HEK293 (cell line): Measurements from ENCODE around the gene ARHGAP15.

Experiments
- CTCF ChIA-PET: fragments of 350-600 bp; formaldehyde crosslinking; extraction: SDS; loops from one replicate; lab custom pipeline; 2021; ENCODE audit warnings: antibody characterized with exemption; lab: Yijun Ruan, JAX
- POLR2A ChIA-PET: fragments of 300-600 bp; formaldehyde crosslinking; extraction: SDS; loops from one replicate; lab custom pipeline; 2020; ENCODE audit warnings: antibody characterized with exemption, inconsistent platforms; lab: Yijun Ruan, JAX
- H3K27ac ChIP-seq: fragments of 200-500 bp; sonication (Bioruptor generic); 2 replicates; pipeline ENCODE4 v1.5.1; 2014; ENCODE audit warnings: low read depth, low read length, control low read depth, inconsistent platforms; ENCODE audit errors: extremely low read depth
- H3K36me3 ChIP-seq, 2 experiments: fragments of 200-500 bp in 1 of 2; sonication (Bioruptor generic) in 1 of 2; 1 replicate in 1 of 2; 2 replicates in 1 of 2; pipeline ENCODE4 v1.5.1; 2014 to 2017; ENCODE audit warnings: inconsistent platforms in 2 of 2, low read length in 2 of 2; ENCODE audit not compliant: control insufficient read depth in 2 of 2, insufficient read depth in 1 of 2
- H3K4me1 ChIP-seq: fragments of 200-500 bp; sonication (Bioruptor generic); 2 replicates; pipeline ENCODE4 v1.5.1; 2014; ENCODE audit warnings: mild to moderate bottlenecking, low read length, inconsistent platforms; ENCODE audit not compliant: control insufficient read depth, insufficient read depth
- H3K4me3 ChIP-seq: 2 replicates; pipeline ENCODE4 v1.5.1; 2011; ENCODE audit warnings: low read depth, mild to moderate bottlenecking, control low read depth, low read length, moderate library complexity
- H3K9me3 ChIP-seq: fragments of 200-500 bp; sonication (Bioruptor generic); 2 replicates; pipeline ENCODE4 v1.5.1; 2014; ENCODE audit warnings: low read depth, low read length, inconsistent platforms; ENCODE audit not compliant: control insufficient read depth, insufficient read depth
- EGR2 ChIP-seq: fragments of 450-650 bp; formaldehyde crosslinking; IDR thresholded peaks from 2 replicates; pipeline ENCODE4 v1.5.1; 2016; ENCODE audit warnings: low read depth, missing biosample characterization, missing genetic modification characterization
- PRDM1 ChIP-seq: fragments of 450-650 bp; formaldehyde crosslinking; IDR thresholded peaks from 2 replicates; pipeline ENCODE4; 2016; ENCODE audit warnings: missing biosample characterization, missing genetic modification characterization
- REPIN1 ChIP-seq: fragments of 450-650 bp; formaldehyde crosslinking; IDR thresholded peaks from 2 replicates; pipeline ENCODE4 v1.5.1; 2017; ENCODE audit warnings: missing biosample characterization, missing genetic modification characterization, low read depth
- TSHZ1 ChIP-seq: fragments of 450-650 bp; formaldehyde crosslinking; IDR thresholded peaks from 2 replicates; pipeline ENCODE4 v1.5.1; 2016; ENCODE audit warnings: missing biosample characterization, missing genetic modification characterization, borderline replicate concordance
- ZBTB11 ChIP-seq: fragments of 450-650 bp; formaldehyde crosslinking; conservative IDR thresholded peaks from 2 replicates; pipeline ENCODE4 v1.5.1; 2016; ENCODE audit warnings: low read depth, missing biosample characterization, missing genetic modification characterization
- ZNF26 ChIP-seq: fragments of 450-650 bp; formaldehyde crosslinking; IDR thresholded peaks from 2 replicates; pipeline ENCODE4 v1.5.1; 2016; ENCODE audit warnings: missing biosample characterization, missing genetic modification characterization
- ZNF302 ChIP-seq: fragments of 450-650 bp; formaldehyde crosslinking; IDR thresholded peaks from 2 replicates; pipeline ENCODE4 v1.5.1; 2016; ENCODE audit warnings: missing biosample characterization, missing genetic modification characterization, low read depth
- ZNF335 ChIP-seq: fragments of 450-650 bp; formaldehyde crosslinking; conservative IDR thresholded peaks from 2 replicates; pipeline ENCODE4 v1.5.1; 2016; ENCODE audit warnings: missing biosample characterization, missing genetic modification characterization
- ZNF433 ChIP-seq: fragments of 450-650 bp; formaldehyde crosslinking; IDR thresholded peaks from 2 replicates; pipeline ENCODE4 v1.5.1; 2016; ENCODE audit warnings: missing biosample characterization, missing genetic modification characterization, low read depth
- ZNF48 ChIP-seq: fragments of 450-650 bp; formaldehyde crosslinking; IDR thresholded peaks from 2 replicates; pipeline ENCODE4 v1.5.1; 2016; ENCODE audit warnings: missing biosample characterization, missing genetic modification characterization
- ZNF529 ChIP-seq: fragments of 450-650 bp; formaldehyde crosslinking; IDR thresholded peaks from 2 replicates; pipeline ENCODE4 v1.5.1; 2017; ENCODE audit warnings: missing genetic modification characterization, missing biosample characterization; ENCODE audit not compliant: insufficient replicate concordance
- ZNF571 ChIP-seq: fragments of 450-650 bp; formaldehyde crosslinking; IDR thresholded peaks from 2 replicates; pipeline ENCODE4 v1.5.0; 2017; ENCODE audit warnings: missing biosample characterization, missing genetic modification characterization
- ZNF610 ChIP-seq: fragments of 450-650 bp; formaldehyde crosslinking; IDR thresholded peaks from 2 replicates; pipeline ENCODE4 v1.5.1; 2016; ENCODE audit warnings: missing biosample characterization, missing genetic modification characterization, borderline replicate concordance
- ZSCAN23 ChIP-seq: fragments of 450-650 bp; formaldehyde crosslinking; IDR thresholded peaks from 2 replicates; pipeline ENCODE4 v1.5.1; 2016; ENCODE audit warnings: missing biosample characterization, missing genetic modification characterization
- TF ChIP-seq, protein P1 (sequence below): fragments of 450-650 bp; formaldehyde crosslinking; IDR thresholded peaks from 2 replicates; pipeline ENCODE4 v1.5.1; 2016; ENCODE audit warnings: missing biosample characterization, missing genetic modification characterization
- TF ChIP-seq, protein P2 (sequence below): fragments of 450-650 bp; formaldehyde crosslinking; IDR thresholded peaks from 2 replicates; pipeline ENCODE4 v1.5.1; 2016; ENCODE audit warnings: missing biosample characterization, missing genetic modification characterization
- TF ChIP-seq, protein P3 (sequence below): fragments of 450-650 bp; formaldehyde crosslinking; IDR thresholded peaks from 2 replicates; pipeline ENCODE4 v1.5.1; 2016; ENCODE audit warnings: missing biosample characterization, missing genetic modification characterization, low read depth

The ARHGAP15 gene

GRCh38 chr2:143336719-143337210 is 207.5 kb downstream of the ARHGAP15 start:
- Histone ChIP-seq H3K27ac (no peak overlapping the region), H3K36me3 (no peaks in the 10 kb centered on the region), H3K9me3 (no peaks in the 10 kb centered on the region), H3K4me1 (no peaks in the 10 kb centered on the region; the same call in 1 of the 2 replicates), H3K4me3 (no peak overlapping the region)
- TF ChIP-seq ZBTB11 (tag by site-specific recombination) (no peak), ZNF335 (tag by site-specific recombination) (no peak)
- ChIA-PET CTCF (interaction anchor here (0.6 kb wide), 1 partner anchor 920 kb away, joined by 5 read pairs; no protein-coding TSS in a partner anchor), POLR2A (no interaction called here)

GRCh38 chr2:143341478-143341877 is 212.3 kb downstream of the ARHGAP15 start:
- H3K4me1 ChIP-seq: no peaks in the 10 kb centered on the region; the same call in 1 of the 2 replicates
- POLR2A ChIA-PET: no interaction called here
- CTCF ChIA-PET: no interaction called here
- H3K27ac ChIP-seq: no peak overlapping the region
- H3K36me3 ChIP-seq: no peaks in the 10 kb centered on the region
- H3K9me3 ChIP-seq: no peaks in the 10 kb centered on the region
- TF ChIP-seq ZNF26 (no peak), ZNF48 (tag by site-specific recombination) (no peak)
- TF ChIP-seq, protein P1, sequence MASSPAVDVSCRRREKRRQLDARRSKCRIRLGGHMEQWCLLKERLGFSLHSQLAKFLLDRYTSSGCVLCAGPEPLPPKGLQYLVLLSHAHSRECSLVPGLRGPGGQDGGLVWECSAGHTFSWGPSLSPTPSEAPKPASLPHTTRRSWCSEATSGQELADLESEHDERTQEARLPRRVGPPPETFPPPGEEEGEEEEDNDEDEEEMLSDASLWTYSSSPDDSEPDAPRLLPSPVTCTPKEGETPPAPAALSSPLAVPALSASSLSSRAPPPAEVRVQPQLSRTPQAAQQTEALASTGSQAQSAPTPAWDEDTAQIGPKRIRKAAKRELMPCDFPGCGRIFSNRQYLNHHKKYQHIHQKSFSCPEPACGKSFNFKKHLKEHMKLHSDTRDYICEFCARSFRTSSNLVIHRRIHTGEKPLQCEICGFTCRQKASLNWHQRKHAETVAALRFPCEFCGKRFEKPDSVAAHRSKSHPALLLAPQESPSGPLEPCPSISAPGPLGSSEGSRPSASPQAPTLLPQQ (tag by site-specific recombination): no peak
- no peak overlapping the region for H3K4me3 ChIP-seq

- TF ChIP-seq TSHZ1 (tag by site-specific recombination) (no peak), ZSCAN23 (tag by site-specific recombination) (no peak), ZNF302 (tag by site-specific recombination) (no peak), PRDM1 (tag by site-specific recombination) (no peak), EGR2 (no peak), ZNF433 (no peak), ZNF529 (no peak), ZNF571 (no peak), REPIN1 (tag by site-specific recombination) (no peak), ZNF610 (tag by site-specific recombination) (no peak)
- TF ChIP-seq, protein P2, sequence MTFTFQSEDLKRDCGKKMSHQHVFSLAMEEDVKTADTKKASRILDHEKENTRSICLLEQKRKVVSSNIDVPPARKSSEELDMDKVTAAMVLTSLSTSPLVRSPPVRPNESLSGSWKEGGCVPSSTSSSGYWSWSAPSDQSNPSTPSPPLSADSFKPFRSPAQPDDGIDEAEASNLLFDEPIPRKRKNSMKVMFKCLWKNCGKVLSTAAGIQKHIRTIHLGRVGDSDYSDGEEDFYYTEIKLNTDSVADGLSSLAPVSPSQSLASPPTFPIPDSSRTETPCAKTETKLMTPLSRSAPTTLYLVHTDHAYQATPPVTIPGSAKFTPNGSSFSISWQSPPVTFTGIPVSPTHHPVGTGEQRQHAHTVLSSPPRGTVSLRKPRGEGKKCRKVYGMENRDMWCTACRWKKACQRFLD (tag by site-specific recombination): no peak
- TF ChIP-seq, protein P3, sequence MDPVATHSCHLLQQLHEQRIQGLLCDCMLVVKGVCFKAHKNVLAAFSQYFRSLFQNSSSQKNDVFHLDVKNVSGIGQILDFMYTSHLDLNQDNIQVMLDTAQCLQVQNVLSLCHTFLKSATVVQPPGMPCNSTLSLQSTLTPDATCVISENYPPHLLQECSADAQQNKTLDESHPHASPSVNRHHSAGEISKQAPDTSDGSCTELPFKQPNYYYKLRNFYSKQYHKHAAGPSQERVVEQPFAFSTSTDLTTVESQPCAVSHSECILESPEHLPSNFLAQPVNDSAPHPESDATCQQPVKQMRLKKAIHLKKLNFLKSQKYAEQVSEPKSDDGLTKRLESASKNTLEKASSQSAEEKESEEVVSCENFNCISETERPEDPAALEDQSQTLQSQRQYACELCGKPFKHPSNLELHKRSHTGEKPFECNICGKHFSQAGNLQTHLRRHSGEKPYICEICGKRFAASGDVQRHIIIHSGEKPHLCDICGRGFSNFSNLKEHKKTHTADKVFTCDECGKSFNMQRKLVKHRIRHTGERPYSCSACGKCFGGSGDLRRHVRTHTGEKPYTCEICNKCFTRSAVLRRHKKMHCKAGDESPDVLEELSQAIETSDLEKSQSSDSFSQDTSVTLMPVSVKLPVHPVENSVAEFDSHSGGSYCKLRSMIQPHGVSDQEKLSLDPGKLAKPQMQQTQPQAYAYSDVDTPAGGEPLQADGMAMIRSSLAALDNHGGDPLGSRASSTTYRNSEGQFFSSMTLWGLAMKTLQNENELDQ (tag by site-specific recombination): no peak
- H3K4me3 ChIP-seq: no peak overlapping the region
- H3K36me3 ChIP-seq: no peaks in the 10 kb centered on the region
- CTCF ChIA-PET: no interaction called here
- H3K4me1 ChIP-seq: no peaks in the 10 kb centered on the region
- H3K27ac ChIP-seq: no peak overlapping the region
- H3K9me3 ChIP-seq: no peaks in the 10 kb centered on the region
- POLR2A ChIA-PET: no interaction called here
Observed at GRCh38 chr2:143344780-143345179, 215.6 kb downstream of the ARHGAP15 start.
